ENCODE measurements around the gene WNK1.
"Not testable (repeated sequence)": the region's sequence is repeated elsewhere in the genome, so short reads cannot be mapped to it uniquely, and the experiment has no call there.

Gene WNK1

GRCh38 chr12:749751-750270 is 2.6 kb upstream of the WNK1 start:
- DNase-seq (ENCODE audit: low read depth, low spot score), result no peak

- DNase-seq (ENCODE audit: low read depth, low spot score), result no peak
Observed at GRCh38 chr12:750366-751191, 1.8 kb upstream of the WNK1 start.

- peak; percentile 99 for DNase-seq (ENCODE audit: low read depth, low spot score)
Observed at GRCh38 chr12:751192-751998, 984 bp upstream of the WNK1 start.

GRCh38 chr12:752695-753610 is 574 bp downstream of the WNK1 start:
- DNase-seq (ENCODE audit: low read depth, low spot score), result peak; percentile 50

- peak; percentile 61 for DNase-seq (ENCODE audit: low read depth, low spot score)
Observed at GRCh38 chr12:753611-754472, 1.5 kb downstream of the WNK1 start.

- DNase-seq (ENCODE audit: low read depth, low spot score), result no peak
Observed at GRCh38 chr12:754473-754820, 2.1 kb downstream of the WNK1 start.

- no peak for DNase-seq (ENCODE audit: low read depth, low spot score)
Observed at GRCh38 chr12:754851-755562, 2.6 kb downstream of the WNK1 start.

- DNase-seq (ENCODE audit: low read depth, low spot score), result no peak
Observed at GRCh38 chr12:759628-760027, 7.2 kb downstream of the WNK1 start.

- DNase-seq (ENCODE audit: low read depth, low spot score), result no peak
Observed at GRCh38 chr12:761256-761655, 8.9 kb downstream of the WNK1 start.

- DNase-seq (ENCODE audit: low read depth, low spot score), result no peak
Observed at GRCh38 chr12:765840-766239, 13.5 kb downstream of the WNK1 start.

GRCh38 chr12:768434-768833 is 16.1 kb downstream of the WNK1 start:
- no peak for DNase-seq (ENCODE audit: low read depth, low spot score)

GRCh38 chr12:770479-770878 is 18.1 kb downstream of the WNK1 start:
- no peak for DNase-seq (ENCODE audit: low read depth, low spot score)

- no peak for DNase-seq (ENCODE audit: low read depth, low spot score)
Observed at GRCh38 chr12:772056-772697, 19.8 kb downstream of the WNK1 start.

- peak; percentile 72 for DNase-seq (ENCODE audit: low read depth, low spot score)
Observed at GRCh38 chr12:774051-774614, 21.8 kb downstream of the WNK1 start.

- DNase-seq (ENCODE audit: low read depth, low spot score), result not testable (repeated sequence)
Observed at GRCh38 chr12:775973-776771, 23.8 kb downstream of the WNK1 start.

- DNase-seq (ENCODE audit: low read depth, low spot score), result not testable (repeated sequence)
Observed at GRCh38 chr12:776772-777373, 24.5 kb downstream of the WNK1 start.

GRCh38 chr12:777550-778047 is 25.2 kb downstream of the WNK1 start:
- DNase-seq (ENCODE audit: low read depth, low spot score), result no peak

GRCh38 chr12:778615-779014 is 26.2 kb downstream of the WNK1 start:
- no peak for DNase-seq (ENCODE audit: low read depth, low spot score)
